ENCODE results near the gene RTTN.

GRCh38 chr18:69974365-69974764, 231.1 kb downstream of the RTTN start:
- TF ChIP-seq CTCF (IDR thresholded peaks at IDR 0.05; ENCODE audit: borderline replicate concordance, extremely low read depth, low read length, poor library complexity, severe bottlenecking) = no peak
- no peak for TF ChIP-seq EZH2 (IDR thresholded peaks at IDR 0.05; ENCODE audit: borderline replicate concordance, low read depth, low read length, severe bottlenecking)
